ENCODE results near the gene GNLY. TPM values are rescaled to one million over a fixed set of nuclear protein-coding genes. Genes with fewer than 3 reads are reported as not detected.
"Not testable (repeated sequence)": the region's sequence is repeated elsewhere in the genome, so short reads cannot be mapped to it uniquely, and the experiment has no call there.

Gene GNLY
- total RNA-seq, 2 experiments from 2014 or later = 2.6 to 3.2 TPM

DNA sequence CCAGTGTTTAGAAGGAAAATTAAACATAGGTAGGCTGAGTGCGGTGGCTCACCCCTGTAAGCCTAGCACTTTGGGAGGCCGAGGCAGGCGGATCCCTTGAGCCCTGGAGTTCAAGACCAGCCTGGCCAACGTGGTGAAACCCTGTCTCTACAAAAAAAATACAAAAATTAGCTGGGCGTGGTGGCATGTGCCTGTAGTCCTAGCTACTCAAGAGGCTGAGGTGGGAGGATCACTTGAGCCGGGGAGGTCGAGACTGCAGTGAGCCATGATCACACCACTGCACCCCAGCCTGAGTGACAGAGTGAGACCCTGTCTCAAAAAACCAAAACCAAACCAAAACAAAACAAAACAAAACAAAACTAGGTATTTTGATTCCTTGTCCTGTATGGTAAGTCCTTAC is 20.3 kb downstream of the GNLY start:
- H3K27ac Mint-ChIP-seq; H3K9me3 Mint-ChIP-seq; DNase-seq; H3K27me3 Mint-ChIP-seq (ENCODE audit: low read depth); H3K4me1 Mint-ChIP-seq (ENCODE audit: low read depth); H3K4me3 Mint-ChIP-seq; intact Hi-C loops (cut with micrococcal nuclease); H3K36me3 Mint-ChIP-seq (ENCODE audit: low read depth): not testable (repeated sequence)
- CTCF ChIA-PET = interaction anchor here (1.8 kb wide), 1 partner anchor 37 kb away, joined by 7 read pairs; no protein-coding TSS in a partner anchor

DNA sequence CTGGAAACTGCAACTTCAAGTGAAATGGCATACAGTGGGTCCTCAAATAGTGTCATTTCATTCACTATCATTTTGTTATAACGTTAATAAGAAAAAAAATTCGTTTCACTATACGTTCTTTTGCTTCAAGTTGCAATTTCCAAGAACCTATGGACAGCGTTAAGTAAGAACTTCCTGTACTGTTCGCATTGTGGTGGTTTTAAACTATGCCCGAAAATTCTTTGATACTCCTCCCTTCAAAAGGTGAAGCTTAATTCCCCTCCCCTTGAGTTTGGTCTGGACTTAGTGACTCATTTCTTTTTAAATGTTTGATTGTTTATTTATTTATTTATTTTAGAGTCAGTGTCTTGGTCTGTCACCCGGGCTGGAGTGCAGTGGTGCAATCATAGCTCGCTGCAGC is 20.7 kb downstream of the GNLY start:
- Mint-ChIP-seq H3K4me1 (ENCODE audit: low read depth) (peaks cover 5% of the 10 kb centered on the region), H3K9me3 (no peaks in the 10 kb centered on the region), H3K27me3 (ENCODE audit: low read depth) (no peaks in the 10 kb centered on the region), H3K4me3 (no peak overlapping the region), H3K27ac (no peak overlapping the region), H3K36me3 (ENCODE audit: low read depth) (no peaks in the 10 kb centered on the region)
- CTCF ChIA-PET = interaction anchor here (0.6 to 1.8 kb wide), 2 partner anchors 35 to 36 kb away, joined by 4 to 7 read pairs; no protein-coding TSS in a partner anchor
- DNase-seq = no peak
- intact Hi-C loops (cut with micrococcal nuclease) = no loop called here

DNA sequence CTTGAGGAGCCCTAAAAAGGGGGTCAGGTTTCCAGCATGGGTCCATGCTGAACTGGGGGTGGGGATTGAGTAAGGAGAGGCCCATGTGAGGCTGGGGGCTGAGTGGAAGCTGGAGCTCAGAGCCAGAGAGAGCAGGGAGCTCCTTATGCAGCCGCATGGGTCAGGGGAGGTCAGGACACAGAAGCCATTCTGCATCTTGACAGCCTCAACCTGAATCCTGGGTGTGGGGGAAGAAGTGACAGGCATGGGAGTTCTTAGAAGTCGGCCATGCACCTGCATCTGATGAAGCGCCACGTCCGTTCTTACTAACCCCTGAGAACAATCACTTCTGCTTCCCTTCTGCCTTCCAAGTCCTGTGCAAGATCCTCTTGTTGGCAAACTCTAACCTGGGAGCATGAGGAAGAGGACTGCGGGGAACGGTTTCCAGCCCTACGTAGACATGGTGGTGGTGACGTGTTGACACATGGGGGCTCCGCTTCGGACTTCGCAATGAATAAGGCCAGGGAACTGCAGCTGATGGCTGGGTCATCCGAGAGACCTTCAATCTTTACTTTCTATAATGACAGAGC is 22.3 kb downstream of the GNLY start:
- H3K4me3 Mint-ChIP-seq = no peak overlapping the region
- intact Hi-C loops (cut with micrococcal nuclease) = no loop called here
- no peak for DNase-seq
- no peaks in the 10 kb centered on the region for H3K27me3 Mint-ChIP-seq (ENCODE audit: low read depth)
- CTCF ChIA-PET = interaction anchor here (1.2 to 1.3 kb wide), 3 partner anchors 9 to 12 kb away, joined by 3 to 5 read pairs (median 3); no protein-coding TSS in a partner anchor
- H3K36me3 Mint-ChIP-seq (ENCODE audit: low read depth) = no peaks in the 10 kb centered on the region
- H3K9me3 Mint-ChIP-seq = peaks cover 2% of the 10 kb centered on the region
- no peak overlapping the region for H3K27ac Mint-ChIP-seq
- H3K4me1 Mint-ChIP-seq (ENCODE audit: low read depth) = peaks cover 5% of the 10 kb centered on the region

DNA sequence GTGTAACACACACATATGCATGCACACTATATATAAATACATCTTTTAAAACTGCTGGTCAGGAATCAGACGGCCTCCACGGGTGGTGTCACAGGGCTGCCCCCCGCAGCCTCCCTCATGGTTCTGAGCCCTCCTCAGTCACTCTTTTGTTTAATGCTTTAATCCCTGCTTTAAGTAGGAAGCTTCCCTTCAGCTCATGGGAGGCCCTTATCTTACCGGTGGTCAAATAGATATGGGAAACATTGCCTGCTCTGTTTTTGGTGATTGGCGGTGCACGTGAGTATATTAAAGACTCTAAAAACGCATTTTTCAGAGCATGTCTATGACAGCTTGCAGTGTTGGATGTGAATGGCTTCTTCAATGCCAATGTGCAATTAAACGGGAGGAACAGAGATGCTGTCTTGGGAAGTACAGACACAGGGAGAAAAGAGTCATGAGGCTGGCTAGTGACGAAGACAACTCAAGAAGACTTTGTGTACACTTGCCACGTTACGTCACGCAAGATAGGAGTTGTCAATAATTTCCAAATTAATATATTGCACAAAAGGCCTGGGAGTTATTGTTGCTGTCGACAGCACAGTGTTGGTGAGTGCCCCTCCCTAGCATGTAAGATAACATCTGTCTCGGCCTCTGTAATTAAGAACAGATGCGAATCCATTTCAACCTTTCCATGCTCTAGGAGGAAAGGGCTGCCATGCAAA is 23.3 kb downstream of the GNLY start:
- H3K27ac Mint-ChIP-seq = no peak overlapping the region
- intact Hi-C loops (cut with micrococcal nuclease) = no loop called here
- no peak for DNase-seq
- H3K4me3 Mint-ChIP-seq = no peak overlapping the region
- CTCF ChIA-PET = interaction anchor here (3.2 kb wide), 1 partner anchor 12 kb away, joined by 17 read pairs; no protein-coding TSS in a partner anchor
- no peaks in the 10 kb centered on the region for H3K36me3 Mint-ChIP-seq (ENCODE audit: low read depth)
- H3K27me3 Mint-ChIP-seq (ENCODE audit: low read depth) = no peaks in the 10 kb centered on the region
- H3K9me3 Mint-ChIP-seq = peaks cover 2% of the 10 kb centered on the region
- peaks cover 5% of the 10 kb centered on the region for H3K4me1 Mint-ChIP-seq (ENCODE audit: low read depth)

DNA sequence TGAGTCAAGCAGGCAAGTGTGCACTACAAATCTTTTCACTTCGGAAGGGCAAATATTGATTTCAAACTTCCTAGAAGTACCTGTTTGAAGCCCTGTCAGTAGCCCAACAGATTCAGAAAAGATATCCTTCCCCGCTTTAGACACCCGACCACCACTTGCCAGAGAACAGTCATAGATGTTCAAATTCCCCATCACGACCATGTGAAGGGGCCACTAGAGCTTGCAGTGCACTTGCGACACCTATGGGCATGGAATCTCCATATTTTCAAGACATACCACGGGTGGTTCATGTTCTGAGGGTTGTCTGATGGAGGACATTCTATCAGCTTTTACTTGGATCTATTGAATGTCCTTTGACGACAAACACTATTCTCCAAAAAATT is 23.8 kb downstream of the GNLY start:
- Mint-ChIP-seq H3K36me3 (ENCODE audit: low read depth) (no peaks in the 10 kb centered on the region), H3K27me3 (ENCODE audit: low read depth) (no peaks in the 10 kb centered on the region), H3K4me3 (no peak overlapping the region), H3K4me1 (ENCODE audit: low read depth) (peaks cover 5% of the 10 kb centered on the region), H3K27ac (no peak overlapping the region), H3K9me3 (peaks cover 2% of the 10 kb centered on the region)
- intact Hi-C loops (cut with micrococcal nuclease) = no loop called here
- DNase-seq = no peak
- CTCF ChIA-PET = interaction anchor here (0.6 to 3.2 kb wide), 3 partner anchors 10 to 39 kb away, joined by 3 to 17 read pairs (median 7); no protein-coding TSS in a partner anchor

DNA sequence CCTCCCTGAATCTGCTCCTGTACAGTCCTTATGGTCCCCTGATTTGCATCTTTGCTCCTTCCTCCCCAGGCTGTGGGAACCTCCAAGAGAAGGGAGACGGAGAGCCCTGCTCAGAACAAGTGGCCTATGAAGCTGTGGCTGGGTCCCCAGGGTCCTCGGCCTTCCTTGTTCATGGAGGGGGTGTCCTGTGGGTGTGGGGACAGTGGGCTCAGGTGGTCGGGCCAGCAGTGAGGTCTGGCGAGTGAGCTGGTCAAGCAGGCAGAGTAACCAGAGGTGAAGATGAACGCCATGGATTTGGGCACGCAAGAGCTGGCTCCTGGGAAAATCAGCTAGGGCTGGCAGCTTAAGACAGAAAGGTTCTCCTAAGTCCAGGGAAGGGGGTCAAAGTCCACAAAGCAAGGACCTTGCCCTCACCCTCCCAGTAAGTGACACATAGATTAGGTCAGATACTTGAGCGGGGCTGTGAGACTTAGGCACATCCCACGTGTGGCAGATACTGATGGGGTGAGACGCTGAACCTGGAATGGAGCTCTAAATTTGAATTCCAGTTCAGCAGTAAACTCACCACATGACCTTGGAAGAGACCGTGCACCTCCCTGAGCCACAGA is 24.8 kb downstream of the GNLY start:
- CTCF ChIA-PET = interaction anchor here (0.9 to 3.2 kb wide), 5 partner anchors 10 to 361 kb away, joined by 3 to 17 read pairs (median 7); no protein-coding TSS in a partner anchor
- DNase-seq = no peak
- intact Hi-C loops (cut with micrococcal nuclease) = no loop called here
- Mint-ChIP-seq H3K27me3 (ENCODE audit: low read depth) (no peaks in the 10 kb centered on the region), H3K9me3 (peaks cover 2% of the 10 kb centered on the region), H3K4me1 (ENCODE audit: low read depth) (peaks cover 4% of the 10 kb centered on the region), H3K36me3 (ENCODE audit: low read depth) (no peaks in the 10 kb centered on the region), H3K4me3 (no peak overlapping the region), H3K27ac (no peak overlapping the region)

DNA sequence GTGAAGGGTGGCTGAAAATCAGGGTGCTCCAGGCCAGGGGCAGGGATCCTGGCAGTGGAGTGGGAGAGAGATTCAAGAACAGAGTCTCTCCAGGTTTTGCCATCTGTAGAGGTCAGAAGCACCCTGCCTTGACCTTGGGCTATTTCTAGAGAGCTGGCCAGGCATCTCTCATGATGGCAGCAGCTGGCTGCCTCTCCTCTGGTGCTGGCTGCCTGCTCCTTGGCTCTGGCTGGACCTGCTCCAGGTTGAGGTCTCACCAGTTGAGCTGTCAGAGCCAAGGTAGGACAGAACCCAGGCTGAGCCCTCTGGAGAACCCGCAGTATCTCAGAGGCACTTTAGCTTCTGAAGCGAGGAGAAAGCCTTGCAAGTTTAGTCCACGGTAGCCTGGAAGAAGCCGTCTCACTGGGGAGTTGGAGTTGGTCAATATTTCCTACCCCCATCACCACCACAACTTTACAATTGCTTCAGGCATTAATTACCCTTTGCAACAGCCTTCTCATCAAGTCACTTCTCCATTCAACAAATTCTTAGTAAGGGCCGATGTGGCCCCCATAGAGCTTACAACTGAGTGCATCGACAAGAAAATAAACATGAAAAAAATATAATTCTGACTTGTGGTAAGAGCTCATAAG is 25.6 kb downstream of the GNLY start:
- Mint-ChIP-seq H3K4me3 (no peak overlapping the region), H3K27ac (no peak overlapping the region), H3K4me1 (ENCODE audit: low read depth) (peaks cover 2% of the 10 kb centered on the region), H3K9me3 (peaks cover 2% of the 10 kb centered on the region), H3K36me3 (ENCODE audit: low read depth) (no peaks in the 10 kb centered on the region), H3K27me3 (ENCODE audit: low read depth) (no peaks in the 10 kb centered on the region)
- intact Hi-C loops (cut with micrococcal nuclease) = loop anchor here (10.0 kb wide), 1 partner anchor 365 kb away; no protein-coding TSS in a partner anchor
- no peak for DNase-seq
- CTCF ChIA-PET = interaction anchor here (0.9 to 3.2 kb wide), 7 partner anchors 9 to 360 kb away, joined by 3 to 17 read pairs (median 7); no protein-coding TSS in a partner anchor

DNA sequence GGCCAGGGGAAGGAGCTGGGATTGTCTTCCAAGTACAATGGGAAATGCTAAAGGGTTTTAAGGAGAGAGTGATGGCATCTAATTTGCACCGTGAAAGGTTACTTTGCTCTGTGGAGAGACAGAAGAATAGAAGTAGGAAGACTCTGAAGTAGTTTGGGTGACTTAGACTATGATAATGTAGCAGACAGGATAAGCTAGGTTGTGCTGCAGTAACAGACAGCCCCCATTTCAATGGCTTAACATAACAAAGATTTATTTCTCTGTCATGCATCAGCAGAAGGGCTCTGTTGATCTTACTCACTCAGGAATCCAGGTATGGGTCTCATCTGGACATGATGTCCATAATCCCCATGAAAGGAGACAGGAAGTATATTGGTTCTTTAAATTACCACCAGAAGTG is 26.4 kb downstream of the GNLY start:
- CTCF ChIA-PET = interaction anchor here (1.1 to 3.2 kb wide), 5 partner anchors 9 to 94 kb away, joined by 3 to 17 read pairs (median 7); no protein-coding TSS in a partner anchor

DNA sequence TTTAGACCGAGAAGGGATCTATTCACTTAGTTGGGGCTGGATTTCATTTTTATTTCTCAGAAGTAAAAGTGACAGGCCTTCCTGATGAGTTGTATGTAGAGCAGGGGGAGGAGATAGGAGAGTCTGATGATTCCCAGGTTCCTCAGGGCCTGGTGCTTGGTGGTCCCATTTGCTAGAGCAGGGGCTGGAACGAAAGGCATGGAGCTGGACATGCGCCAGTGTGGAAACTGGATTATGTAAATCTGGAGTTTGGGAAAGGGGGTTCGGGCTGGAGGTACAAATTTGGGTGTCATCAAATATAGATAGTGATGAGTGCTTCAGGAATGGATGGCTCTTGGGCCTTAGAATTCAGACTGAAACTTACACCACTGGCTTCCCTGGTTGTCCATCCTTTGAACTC is 27.5 kb downstream of the GNLY start:
- no peaks in the 10 kb centered on the region for H3K27me3 Mint-ChIP-seq (ENCODE audit: low read depth)
- H3K4me3 Mint-ChIP-seq = no peak overlapping the region
- no peaks in the 10 kb centered on the region for H3K36me3 Mint-ChIP-seq (ENCODE audit: low read depth)
- no peaks in the 10 kb centered on the region for H3K4me1 Mint-ChIP-seq (ENCODE audit: low read depth)
- no peak overlapping the region for H3K27ac Mint-ChIP-seq
- DNase-seq = no peak
- intact Hi-C loops (cut with micrococcal nuclease) = loop anchor here (10.0 kb wide), 1 partner anchor 363 kb away; no protein-coding TSS in a partner anchor
- CTCF ChIA-PET = interaction anchor here (0.6 to 2.7 kb wide), 2 partner anchors 14 to 364 kb away, joined by 3 to 12 read pairs; no protein-coding TSS in a partner anchor
- H3K9me3 Mint-ChIP-seq = peaks cover 2% of the 10 kb centered on the region

More for the DNA sequence above, 26.4 kb downstream of the GNLY start:
- intact Hi-C loops (cut with micrococcal nuclease) = loop anchor here (10.0 kb wide), 1 partner anchor 364 kb away; no protein-coding TSS in a partner anchor
- H3K27me3 Mint-ChIP-seq (ENCODE audit: low read depth) = no peaks in the 10 kb centered on the region
- no peak for DNase-seq
- H3K4me3 Mint-ChIP-seq = no peak overlapping the region
- no peak overlapping the region for H3K27ac Mint-ChIP-seq
- no peaks in the 10 kb centered on the region for H3K4me1 Mint-ChIP-seq (ENCODE audit: low read depth)
- H3K36me3 Mint-ChIP-seq (ENCODE audit: low read depth) = no peaks in the 10 kb centered on the region
- H3K9me3 Mint-ChIP-seq = peaks cover 2% of the 10 kb centered on the region

DNA sequence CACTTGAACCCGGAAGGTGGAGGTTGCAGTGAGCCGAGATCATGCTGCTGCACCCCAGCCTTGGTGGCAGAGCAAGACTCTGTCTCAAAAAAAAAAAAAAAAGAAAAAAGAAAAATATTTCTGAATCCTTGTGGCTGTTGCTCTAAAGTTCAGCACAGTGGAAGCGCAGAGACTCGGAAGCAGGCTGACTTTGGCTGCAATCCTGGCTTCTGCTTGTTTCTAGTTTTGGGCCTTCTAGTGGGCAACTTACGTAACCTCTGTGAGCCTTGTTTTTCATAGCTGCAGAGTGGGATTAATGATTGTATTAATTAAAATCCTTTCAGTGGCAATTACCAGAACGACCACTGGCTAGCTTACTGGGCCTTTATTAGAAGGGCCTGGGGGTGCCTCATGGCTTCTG is 28.4 kb downstream of the GNLY start:
- no peaks in the 10 kb centered on the region for H3K27me3 Mint-ChIP-seq (ENCODE audit: low read depth)
- intact Hi-C loops (cut with micrococcal nuclease) = loop anchor here (10.0 kb wide), 1 partner anchor 362 kb away; no protein-coding TSS in a partner anchor
- H3K27ac Mint-ChIP-seq = no peak overlapping the region
- H3K4me3 Mint-ChIP-seq = no peak overlapping the region
- H3K4me1 Mint-ChIP-seq (ENCODE audit: low read depth) = no peaks in the 10 kb centered on the region
- DNase-seq = no peak
- no peaks in the 10 kb centered on the region for H3K36me3 Mint-ChIP-seq (ENCODE audit: low read depth)
- CTCF ChIA-PET = interaction anchor here (0.6 to 0.9 kb wide), 2 partner anchors 28 to 363 kb away, joined by 3 read pairs; no protein-coding TSS in a partner anchor
- H3K9me3 Mint-ChIP-seq = peaks cover 2% of the 10 kb centered on the region

DNA sequence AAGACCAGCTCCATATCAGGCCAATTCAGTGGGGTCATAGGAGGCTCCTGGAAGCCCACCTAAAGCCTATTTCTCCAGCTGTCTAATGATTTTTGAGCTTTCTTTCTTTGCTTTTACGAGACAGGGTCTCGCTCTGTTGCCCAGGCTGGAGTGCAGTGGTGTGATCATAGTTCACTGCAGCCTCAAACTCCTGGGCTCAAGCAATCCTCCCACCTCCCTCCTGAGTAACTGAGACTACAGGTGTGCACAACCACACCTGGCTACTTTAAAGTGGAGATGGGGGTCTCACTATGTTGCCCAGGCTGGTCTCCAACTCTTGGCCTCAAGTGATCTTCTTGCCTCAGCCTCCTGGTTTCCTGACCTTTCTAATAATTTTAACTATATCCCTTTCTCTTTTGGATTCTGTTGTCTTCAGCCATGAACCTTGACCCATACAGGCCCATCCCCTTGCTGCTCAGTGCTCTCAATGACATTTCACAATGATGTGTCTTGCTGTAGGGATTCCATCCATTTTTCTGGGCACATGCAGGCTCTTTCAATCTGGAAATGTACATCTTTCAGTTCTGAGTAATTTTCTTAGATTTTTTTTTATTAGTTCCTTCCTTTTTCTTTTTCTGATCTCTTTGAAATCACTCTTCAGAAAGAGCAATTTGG is 29.7 kb downstream of the GNLY start:
- no peak for DNase-seq
- no peak overlapping the region for H3K27ac Mint-ChIP-seq
- CTCF ChIA-PET = interaction anchor here (0.6 to 2.6 kb wide), 5 partner anchors 16 to 458 kb away, joined by 3 to 11 read pairs (median 3); no protein-coding TSS in a partner anchor
- intact Hi-C loops (cut with micrococcal nuclease) = loop anchor here (10.0 kb wide), 1 partner anchor 361 kb away; no protein-coding TSS in a partner anchor
- no peaks in the 10 kb centered on the region for H3K36me3 Mint-ChIP-seq (ENCODE audit: low read depth)
- peaks cover 2% of the 10 kb centered on the region for H3K27me3 Mint-ChIP-seq (ENCODE audit: low read depth)
- no peaks in the 10 kb centered on the region for H3K4me1 Mint-ChIP-seq (ENCODE audit: low read depth)
- peaks cover 2% of the 10 kb centered on the region for H3K9me3 Mint-ChIP-seq
- no peak overlapping the region for H3K4me3 Mint-ChIP-seq

All from activated naive CD4-positive, alpha-beta T cell treated with anti-CD3 and anti-CD28 coated beads for 36 hours (primary cell).